Left ventricle myocardium superior (tissue), 1 donor: ENCODE measurements around the gene LETM1. TPM values are rescaled to one million over a fixed set of nuclear protein-coding genes. Genes with fewer than 3 reads are reported as not detected.

Experiments
- ATAC-seq: fragments of 200-7000 bp; cut with Tn5 transposase; one replicate; pipeline ENCODE4 v1.9.1; 2020; ENCODE audit warnings: mild to moderate bottlenecking, moderate library complexity
- DNase-seq: peaks from one replicate; pipeline ENCODE4 v3.0.0-alpha.2; 2020
- intact Hi-C: fragments of 100-400 bp; cut with micrococcal nuclease; formaldehyde crosslinking; loops from one replicate; pipeline ENCODE4 v1.11.0; 2022
- total RNA-seq: library from RNA; stranded (reverse); fragmentation: NEBNext Ultra II Directional; extraction: Animal tissue kit (Norgen Biotek cat#: 25700); gene quantifications from one replicate; pipeline ENCODE4 v1.2.1, GENCODE V29; 2021
- donor health status: DM: no; HTN: yes; CAD: no; lungs with severe emphysema.

The LETM1 gene
- total RNA-seq, 1 donor from 2014 or later, result 46.2 TPM

DNA sequence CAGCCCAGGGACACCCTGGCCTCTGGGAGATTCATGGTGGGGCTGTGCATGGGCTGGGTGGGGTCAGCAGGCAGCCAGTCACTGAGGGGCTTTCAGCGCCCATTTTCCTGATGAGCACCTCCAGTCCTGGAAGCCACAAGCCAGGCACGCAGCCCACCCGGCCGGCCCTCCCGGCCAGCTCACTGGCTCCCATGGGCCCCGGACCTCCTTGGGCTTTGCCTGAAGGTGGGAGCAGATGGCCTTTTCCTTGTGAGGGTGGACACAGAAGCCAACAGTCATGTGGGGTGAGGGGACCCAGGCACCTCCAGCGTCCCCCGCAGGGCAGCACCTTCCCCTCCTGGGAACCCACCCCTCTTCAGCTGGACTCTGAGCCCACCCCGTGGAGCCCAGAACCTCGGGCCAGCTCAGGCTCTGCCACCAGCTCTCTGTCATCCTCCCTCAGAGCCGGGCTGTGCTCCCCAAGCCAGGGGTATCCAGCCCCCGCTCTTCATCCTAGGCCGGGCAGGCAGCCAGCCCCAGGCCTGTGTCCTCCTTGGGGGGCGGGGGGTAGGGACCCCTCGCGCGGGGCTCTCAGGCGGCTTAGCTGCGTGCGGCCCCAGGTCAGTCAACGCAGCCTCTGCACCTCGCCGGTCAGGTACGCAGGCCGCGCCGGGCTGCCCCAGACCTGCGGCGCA is 63.7 kb downstream of the LETM1 start:
- DNase-seq, result no peak
- ATAC-seq, result no peak
- intact Hi-C loops, result no loop called here

DNA sequence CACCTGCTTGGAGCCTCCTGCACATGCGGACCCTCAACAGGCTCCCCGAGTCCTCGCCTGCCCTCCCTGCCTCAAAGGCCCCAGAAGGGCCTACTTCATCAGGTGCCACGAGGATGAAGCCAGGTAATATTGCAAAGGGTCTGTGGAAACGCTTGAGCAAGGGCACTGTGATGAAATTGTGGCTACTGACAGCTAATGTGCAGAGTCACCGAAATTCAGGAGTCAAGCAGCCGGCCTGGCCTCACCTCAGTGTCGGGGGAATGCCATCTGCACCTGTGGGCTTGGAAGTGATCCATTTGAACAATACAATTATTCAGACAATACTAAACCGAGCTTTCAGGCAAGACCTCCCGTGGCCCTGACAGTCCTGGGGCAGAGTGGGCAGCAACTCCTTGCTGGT is 66.0 kb downstream of the LETM1 start:
- no peak for ATAC-seq
- no peak for DNase-seq
- intact Hi-C loops, result no loop called here

DNA sequence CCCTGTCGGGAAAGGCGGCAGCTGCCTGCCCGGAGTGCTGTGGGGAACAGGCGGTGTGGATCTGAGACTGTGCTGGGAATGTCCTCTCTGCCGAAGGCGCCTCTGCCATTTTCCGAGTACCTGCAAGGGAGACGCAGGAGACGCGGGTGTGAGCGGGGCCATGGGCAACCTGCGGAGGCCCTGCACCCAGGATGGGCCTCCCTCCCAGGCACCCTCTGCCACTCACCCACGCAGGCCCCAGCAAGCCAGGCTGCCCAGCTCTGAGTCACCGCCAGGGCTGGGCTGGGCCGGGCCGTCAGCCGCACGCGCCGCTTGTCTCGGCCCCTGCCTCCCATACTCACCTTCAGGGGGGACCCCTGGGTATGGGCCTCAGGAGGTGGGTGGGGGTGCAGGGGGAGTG is 66.4 kb downstream of the LETM1 start:
- intact Hi-C loops, result no loop called here
- ATAC-seq, result no peak

DNA sequence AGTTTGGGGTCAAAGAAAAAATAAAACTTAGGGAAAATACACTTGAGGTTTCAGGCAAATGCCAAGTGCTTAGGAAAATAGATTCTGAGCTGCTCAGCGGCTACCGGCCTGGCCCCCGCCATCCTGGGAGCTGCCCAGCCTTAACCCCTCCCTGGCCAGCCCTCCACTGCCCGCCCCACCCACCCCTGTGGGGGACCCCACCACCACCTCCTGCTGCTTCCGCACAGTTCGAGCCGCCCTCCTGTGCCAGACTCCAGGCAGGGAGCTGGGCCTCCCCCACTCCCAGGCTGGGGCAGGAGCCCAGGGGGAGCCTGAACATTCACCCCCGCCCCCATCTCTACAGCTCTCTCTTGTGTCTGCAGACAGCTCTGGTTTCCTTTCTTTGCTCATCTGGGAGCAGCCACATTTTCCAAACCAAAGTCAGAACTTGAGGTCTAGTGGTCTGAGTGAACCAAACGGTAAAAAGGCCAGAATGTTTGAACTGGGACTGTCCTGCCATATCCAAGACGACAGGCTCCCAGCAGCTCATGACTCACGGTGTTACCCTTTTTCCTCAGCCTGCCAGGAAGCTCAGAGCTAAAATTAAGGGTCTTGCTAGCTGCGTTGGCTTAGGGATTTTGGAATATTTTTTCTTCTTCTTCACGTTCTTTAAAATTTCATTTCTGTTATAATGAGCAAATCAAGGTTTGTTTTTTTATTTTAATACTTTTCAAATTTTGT is 67.5 kb downstream of the LETM1 start:
- ATAC-seq (no peak), DNase-seq (no peak)
- intact Hi-C loops, result no loop called here

More for the DNA sequence above, 66.4 kb downstream of the LETM1 start:
- DNase-seq, result no peak

DNA sequence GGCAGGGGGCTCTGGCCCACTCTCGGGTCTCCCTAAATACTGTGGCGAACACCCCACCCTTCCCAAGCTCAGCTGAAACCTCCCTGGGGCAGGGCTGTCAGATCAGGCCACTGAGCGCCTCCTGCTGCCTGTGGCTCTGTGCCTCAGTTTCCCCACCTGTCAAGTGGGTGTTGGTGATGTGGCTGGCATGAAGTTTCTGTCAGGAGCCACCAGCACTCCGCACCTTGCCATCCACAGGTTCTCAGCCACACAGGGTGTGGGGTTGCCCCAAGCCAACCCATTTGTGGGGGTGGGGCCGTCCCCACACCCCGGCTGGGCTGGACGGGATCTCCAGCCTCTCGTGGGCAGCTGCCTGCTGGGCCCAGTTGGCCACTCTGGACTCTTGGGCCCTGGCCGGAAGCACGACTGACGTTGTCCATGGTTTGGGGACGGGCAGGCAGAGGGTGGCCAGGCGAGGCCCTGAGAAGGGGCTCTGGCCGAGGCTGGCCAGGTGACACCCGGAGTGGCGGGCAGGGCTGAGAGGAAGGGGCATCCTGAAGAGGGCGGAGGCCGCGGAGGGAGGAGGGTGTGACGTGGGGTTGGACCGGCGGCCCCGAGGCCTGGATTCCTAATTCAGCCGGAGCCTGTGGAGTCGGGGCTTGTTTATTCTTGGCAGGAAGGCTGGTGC is 68.4 kb downstream of the LETM1 start:
- no peak for ATAC-seq
- DNase-seq, result no peak
- intact Hi-C loops, result no loop called here

DNA sequence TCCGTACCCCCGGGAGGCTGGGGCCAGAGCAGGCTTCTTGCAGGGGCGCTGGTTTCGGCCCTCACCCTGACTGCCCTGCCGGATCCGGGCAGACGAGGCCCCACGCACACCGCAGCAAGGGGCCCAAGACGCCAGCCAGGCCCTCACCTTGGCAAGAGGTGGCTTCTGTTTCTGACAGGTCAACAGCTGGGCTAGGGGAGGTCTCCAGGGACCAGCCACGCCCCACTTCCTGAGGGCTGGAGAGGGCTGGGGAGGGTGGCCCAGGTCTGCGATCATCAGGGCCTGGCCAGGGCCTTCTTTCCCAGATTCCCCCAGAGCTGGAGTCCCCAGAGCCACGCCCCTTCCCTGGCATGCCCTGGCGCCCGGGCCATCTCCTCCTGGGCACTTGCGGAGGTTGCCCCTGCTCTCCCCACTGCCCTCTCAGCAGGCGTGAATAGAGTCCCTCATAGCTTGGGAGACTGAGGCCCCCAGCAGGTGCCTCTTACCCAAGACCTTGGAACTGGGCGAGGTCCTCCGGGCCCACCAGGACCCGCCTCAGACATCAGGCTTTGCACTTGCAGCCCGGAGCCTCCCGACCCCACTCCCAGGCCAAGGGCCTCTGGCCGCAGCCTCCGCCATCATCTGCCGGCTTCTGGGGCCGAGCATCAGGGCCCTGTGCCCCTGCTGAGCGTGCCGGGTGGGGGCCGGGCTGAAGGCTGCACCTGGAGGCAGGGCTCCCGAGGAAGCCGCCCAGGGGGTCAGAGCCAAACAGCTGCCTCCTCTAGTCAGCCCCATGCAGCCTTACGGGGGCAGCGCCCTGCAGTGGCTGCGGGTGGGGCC is 69.2 kb downstream of the LETM1 start:
- DNase-seq (no peak), ATAC-seq (no peak)
- intact Hi-C loops, result no loop called here

DNA sequence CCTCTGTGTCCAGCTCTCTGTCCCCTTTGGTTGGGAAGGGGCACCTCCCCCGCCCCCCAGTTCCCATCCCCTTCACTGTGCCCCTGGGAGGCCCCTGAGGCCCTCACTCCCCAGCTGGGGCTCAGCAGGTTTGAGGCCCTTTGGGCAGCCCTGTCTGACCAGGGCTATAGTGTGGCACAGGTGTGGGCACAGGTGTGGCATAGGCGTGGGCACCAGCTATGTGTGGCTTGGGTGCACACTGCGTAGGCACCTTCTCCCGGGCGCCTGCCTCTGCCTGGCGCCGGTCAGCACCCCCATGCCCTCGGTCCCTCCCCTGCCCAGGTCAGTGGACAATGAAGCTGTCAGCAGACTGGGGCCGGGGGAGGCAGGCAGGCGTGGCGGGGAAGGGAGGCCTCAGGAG is 70.4 kb downstream of the LETM1 start:
- DNase-seq (no peak), ATAC-seq (peak; percentile 6)

DNA sequence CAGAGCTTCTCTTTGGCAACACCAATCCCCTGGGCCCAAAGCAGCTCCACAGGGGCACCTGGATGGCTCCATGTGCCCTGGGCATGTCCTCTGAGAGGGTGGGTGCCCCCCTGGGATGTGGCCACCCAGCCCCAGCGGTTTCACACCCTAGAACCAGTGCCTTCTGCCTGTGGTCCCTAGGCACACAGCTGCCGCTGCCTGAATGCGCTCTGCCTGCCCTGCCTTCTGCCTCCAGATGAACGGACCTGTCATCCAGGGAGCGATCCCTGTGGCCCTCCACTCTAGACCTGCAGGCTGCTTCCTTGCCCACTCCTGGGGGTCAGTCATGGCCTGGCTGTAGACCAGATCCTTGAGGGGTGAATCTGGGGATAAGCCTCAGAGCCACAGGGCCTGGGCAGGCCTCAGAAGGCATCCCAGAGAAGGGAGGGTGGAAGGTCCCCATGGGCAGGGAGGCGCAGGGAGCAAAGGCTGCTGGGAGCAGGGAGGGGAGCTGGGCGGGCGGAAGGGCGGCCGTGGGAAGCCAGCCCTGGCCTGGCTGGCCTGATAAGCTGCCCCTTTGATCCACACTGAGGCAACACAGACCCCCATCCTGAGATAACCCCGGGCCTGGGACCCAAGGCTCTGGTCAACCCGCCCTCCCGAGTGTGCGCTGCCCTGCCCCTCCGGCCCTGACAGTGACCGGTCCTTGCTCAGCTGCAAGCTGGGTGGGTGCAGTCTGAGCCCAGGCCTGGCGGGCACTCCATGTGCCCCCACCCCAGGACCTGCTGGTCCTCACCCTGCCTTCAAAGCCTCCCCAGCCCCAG is 71.0 kb downstream of the LETM1 start:
- ATAC-seq (peak; percentile 86), DNase-seq (peak; percentile 63)
- intact Hi-C loops, result no loop called here

More for the DNA sequence above, 70.4 kb downstream of the LETM1 start:
- intact Hi-C loops, result no loop called here

DNA sequence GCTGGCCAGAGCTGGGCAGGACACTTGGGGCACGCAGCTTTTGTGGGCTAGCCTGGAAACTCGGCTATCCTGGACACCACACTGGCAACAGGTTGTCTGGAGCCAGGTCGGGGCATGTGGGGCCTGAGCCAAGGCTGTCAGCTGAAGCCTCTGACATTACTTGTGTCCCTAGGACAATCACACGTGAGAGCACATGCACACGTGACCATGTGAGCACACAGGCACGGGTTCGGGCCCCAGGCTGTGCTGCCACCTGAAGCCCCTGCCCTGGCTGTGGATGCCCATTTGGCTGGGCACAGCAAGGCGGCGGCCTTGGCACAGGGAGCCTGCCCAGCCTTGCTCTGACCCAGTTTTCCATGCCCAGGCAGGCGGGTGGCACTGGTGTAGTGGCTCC is 71.6 kb downstream of the LETM1 start:
- DNase-seq (no peak), ATAC-seq (no peak)
- intact Hi-C loops, result no loop called here

DNA sequence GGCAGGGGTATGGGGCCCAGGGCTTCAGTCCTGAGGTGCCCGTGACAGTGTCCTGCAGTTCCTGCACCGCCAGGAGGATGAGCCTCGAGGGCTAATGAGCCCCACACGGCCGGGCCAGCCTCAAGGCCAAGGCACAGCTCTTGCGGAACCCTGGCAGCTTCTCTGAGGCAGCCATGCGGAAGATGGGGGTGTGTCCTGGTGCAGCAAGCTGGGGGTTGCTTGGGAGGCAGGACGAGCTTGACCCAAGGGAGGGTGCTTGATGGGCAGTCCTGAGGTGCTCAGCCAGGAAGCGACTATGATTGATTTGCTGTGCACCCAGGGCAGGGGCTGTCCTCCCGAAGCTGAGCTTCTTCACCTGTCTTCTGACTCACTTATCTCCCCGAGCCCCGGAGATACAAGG is 72.0 kb downstream of the LETM1 start:
- intact Hi-C loops, result no loop called here
- no peak for DNase-seq
- no peak for ATAC-seq

DNA sequence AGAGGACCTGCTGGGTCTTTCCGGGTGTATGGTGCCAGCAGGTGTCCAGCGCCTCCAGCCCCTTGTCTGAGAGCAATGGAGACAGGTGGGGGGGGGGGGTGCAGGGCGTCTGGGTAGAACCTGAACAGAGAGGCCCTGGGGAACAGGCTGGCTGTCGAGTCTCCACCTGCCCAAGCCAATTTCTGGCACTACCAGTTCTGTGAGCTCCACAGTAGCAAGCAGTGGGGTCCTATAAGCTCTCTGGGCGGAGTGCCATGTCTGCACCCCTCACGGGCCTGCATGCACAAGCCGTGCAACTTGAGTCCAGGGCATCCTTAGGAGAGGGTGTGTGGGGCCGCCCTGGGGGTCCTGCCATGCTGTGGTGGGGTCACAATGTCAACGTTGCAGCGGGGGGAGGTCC is 72.9 kb downstream of the LETM1 start:
- no peak for DNase-seq
- no peak for ATAC-seq
- intact Hi-C loops, result no loop called here

DNA sequence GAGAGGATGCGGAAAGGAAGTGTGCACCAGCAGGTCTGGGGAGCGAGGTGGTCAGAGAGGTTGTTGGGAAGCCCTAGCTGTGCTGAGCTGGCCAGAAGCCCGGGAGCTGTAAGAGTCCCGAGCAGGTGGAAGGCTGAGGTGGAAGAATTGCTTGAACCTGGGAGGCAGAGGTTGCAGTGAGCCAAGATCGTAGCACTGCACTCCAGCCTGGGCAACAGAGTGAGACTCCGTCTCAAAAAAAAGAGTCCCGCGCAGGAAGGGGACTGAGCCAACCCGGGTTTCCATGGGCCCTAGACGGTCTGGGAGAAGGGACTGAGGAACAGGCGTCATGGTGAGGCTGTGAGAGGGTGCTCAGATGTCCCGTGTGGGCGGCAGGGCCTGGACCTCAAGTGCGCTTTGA is 75.5 kb downstream of the LETM1 start:
- intact Hi-C loops, result no loop called here
- no peak for ATAC-seq
- DNase-seq, result no peak

DNA sequence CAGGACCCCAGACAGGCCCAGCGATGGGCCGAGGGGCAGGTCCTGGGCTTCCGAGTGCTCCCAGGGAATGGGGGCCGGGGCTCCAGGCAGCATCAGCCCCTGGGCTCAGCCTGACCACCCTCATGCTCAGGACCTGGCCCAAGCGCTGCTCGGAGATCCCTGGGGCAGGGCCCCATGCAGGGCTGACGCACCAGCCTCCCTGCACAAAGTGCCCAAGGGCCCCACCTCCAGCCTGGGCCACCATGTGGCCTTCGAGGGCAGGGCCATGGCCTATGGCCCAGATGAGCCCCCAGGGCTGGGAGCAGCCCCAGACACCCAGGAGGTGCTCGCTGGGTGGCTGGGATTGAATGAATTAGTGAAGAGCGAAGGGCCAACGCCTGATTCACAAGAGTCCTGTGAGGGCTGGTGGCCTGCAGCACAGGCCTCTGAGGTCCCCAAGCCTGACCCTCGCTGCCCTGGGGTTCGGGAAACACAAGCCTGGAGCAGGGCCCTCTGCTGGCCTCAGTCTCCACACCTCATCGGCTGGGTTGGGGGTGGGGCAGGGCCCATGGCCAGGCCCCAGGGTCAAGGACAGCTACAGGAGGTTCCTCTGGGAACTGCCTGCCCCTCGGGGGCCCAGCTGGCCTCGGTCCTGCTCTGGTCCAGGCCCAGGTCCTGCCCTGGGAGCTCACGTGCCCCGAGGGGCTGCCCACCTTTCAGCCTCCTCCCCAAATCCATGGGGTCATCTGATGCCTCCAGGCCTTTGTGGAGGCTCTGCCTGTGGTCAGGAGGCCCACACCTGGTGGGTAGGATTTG is 76.2 kb downstream of the LETM1 start:
- ATAC-seq, result no peak
- intact Hi-C loops, result no loop called here
- no peak for DNase-seq

DNA sequence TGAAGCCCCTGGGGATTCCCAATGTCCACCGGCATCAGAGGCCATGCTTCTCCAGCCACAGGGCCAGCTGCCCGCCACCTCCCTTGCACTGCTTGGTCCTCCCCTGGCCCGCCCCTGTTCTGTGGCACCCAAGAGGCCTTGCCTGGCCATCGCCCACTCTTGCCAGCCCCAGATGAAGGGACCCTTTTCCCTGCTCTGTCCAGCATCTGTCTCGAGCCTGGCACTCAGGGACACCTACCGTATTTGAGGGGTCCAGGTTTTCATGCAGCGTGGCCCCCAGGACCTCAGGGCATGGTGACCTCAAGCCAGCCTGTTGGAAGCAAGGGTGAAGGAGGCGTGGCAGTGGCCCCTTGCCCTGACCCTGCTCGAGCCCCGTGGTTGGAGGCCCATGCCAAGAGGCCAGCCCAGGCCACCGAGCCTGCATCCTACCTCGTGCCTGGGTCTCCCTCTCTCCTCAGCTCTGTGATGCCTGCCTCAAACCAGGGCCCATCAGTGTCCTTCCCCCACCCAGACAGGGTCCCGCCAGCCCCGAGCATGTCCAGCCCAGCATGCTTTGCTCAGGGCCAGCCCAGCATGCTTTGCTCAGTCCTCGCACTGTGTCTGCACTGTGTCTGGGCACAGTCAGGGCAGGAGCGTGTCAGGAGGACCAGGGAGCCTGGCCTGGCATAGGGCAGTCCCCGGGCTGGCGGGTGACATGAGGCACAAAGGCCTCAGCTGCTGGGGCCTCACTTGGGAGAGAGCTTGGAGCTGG is 77.1 kb downstream of the LETM1 start:
- intact Hi-C loops, result no loop called here
- DNase-seq (no peak), ATAC-seq (no peak)

DNA sequence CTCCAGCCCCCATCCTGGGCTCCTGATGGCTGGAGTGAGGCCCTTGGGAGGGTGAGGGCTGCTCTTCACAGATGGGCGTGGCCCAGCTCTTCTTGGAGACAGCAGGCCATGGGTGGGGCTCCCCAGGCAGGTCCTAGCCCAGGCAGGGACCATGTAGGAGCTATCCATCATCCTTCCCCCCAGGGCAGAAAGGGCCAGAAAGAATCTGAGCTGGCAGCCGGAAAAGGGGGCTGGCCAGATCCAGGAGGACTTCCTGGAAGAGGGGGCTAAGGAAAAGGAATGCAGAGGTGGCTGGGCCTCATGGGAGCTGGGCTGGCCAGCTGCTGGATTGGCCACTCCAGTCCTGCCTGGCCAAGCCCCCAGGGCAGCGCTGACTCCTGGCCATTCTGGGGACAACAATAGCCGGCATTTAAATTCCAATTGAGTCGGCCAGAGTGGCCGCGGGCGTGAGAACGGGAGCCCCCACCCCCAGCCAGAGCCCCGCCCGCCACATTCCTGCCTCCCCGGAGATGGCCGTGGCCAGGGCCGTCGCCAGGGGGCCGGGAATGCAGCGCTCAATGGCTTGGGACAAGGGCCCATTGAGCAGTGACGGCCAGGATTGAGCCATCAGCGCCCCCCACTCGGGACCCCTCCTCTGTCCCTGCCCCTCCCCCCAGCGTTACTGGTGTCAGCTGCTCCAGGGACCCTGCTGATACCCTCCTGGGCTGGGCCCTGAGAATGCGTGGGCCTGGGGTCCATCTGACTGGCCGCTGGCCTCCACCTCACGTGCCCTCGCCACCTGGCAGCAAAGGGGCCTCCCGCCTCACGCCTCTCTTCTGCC is 77.9 kb downstream of the LETM1 start:
- ATAC-seq (no peak), DNase-seq (no peak)
- intact Hi-C loops, result no loop called here

DNA sequence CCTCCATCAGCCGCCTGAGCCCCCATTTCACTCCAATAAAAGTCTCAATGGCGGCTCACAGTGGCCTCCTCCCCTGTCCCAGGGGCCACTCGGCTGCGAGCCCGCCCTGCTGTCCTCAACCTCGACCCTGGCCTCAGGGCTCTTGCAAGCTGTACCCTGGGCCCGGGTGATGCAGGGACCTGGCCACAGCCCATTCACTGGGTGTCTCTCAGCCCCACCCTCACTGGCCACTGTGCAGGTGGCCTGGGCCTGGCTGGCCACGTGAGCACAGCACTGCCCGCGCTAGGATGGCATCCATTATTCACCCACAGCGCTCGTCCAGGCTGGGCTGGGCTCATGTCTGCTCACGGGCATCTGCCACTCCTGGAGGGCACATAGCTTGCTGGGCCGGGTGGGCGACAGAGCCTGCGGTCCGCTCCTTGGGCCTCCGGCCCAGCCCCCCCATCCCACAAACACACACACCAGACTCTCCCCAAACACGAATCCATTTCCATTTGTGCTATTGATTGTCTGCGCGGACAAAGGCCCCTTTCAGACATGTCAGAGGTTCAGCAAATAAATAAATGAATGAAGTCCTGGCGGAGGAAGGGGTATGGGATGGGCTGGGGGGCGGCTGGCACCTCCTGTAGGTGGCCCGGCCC is 79.3 kb downstream of the LETM1 start:
- ATAC-seq (no peak), DNase-seq (no peak)
- intact Hi-C loops, result no loop called here
